Measurements from ENCODE around the gene HOXC12.

HOXC12 gene

DNA sequence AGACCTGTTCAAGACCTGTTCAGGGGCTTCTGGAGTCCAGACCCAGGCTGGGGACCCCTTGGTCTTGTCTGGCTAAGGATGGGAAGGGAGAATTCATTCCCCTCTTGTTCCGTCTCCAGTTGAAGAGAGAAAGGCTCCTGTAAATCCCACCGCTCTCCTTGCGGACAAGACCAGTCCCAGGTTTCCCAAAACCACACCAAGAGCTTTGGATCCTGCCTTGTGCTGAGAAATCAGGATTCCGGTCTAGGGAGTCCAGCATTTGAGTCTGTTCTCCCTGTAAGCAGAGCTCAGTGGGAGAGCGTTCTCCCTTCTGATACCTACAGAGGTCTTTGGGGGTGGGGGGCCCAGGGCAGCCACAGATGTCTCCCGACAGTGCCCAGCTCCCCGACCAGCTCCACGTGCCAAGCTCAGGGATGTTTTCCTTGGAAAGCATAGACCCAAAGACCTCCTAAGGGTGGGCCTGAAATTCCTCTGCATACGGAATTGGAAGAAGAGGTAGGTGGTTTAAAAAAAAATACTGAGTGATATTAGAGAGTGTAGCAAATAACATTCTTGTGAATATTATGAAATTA is 14.2 kb upstream of the HOXC12 start:
- DNase-seq (ENCODE audit: low read depth, low spot score): no peak

DNA sequence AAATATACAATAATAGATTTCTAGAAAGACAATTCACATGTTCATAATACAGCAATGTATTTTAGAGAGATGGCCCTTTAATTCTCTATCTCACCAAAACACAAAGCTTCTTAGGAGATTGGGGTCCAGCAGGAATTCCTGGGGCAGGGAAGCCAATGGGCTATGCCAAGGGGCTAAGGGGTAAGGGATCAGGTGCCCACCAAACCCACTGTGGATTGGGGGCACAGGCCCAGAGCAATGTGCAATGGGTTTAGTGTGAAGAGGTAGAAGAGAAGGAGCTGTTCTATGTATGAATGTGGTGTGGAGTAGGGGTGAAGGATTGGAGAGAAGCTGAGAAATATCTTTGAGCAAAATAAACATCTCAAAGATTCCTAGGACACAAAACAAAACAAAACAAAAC is 13.5 kb upstream of the HOXC12 start:
- DNase-seq (ENCODE audit: low read depth, low spot score): no peak

DNA sequence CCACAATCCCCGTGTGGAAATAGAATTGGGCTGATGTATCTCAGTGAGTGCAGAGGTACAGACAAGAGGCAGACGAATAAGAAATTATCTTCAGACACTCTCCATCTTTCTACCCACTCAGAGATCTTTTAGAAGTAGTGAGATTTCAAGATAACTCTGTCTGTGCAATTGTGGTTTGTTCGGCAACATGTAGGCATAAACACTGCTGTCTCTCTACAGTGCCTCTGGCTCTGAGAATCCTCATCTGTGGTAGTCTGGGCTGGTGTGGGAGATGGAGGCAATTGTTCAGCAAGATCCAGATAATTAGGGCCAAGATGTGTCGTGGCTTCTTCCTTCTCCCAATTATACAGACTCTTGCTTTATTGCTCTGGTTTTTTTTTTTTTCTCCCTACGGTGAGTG is 13.0 kb upstream of the HOXC12 start:
- no peak for DNase-seq (ENCODE audit: low read depth, low spot score)

DNA sequence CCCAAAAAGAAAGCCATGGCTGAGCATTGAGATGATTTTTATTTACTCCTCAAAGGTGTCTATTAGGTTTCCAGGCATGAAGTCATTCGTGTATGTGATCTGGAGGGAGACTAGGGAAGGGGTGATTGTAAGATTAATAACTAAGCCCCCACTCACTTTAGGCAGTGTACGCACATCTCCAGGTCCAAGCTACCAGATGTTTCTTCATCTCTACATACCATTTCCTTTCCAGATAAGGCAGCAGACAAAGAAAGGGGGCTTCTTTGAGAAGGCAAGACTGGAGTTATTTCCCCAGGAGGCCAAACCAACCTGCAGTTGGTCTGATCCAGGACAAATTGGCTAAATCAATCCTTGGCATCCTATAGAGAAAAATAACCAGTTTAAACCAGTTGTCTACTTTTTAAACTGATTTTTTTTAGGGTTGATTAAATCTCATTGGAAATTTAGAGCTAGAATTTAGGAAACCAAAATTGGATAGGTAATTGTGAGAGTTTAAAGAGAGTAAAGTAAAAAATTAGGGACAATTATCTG is 12.2 kb upstream of the HOXC12 start:
- DNase-seq (ENCODE audit: low read depth, low spot score): no peak

DNA sequence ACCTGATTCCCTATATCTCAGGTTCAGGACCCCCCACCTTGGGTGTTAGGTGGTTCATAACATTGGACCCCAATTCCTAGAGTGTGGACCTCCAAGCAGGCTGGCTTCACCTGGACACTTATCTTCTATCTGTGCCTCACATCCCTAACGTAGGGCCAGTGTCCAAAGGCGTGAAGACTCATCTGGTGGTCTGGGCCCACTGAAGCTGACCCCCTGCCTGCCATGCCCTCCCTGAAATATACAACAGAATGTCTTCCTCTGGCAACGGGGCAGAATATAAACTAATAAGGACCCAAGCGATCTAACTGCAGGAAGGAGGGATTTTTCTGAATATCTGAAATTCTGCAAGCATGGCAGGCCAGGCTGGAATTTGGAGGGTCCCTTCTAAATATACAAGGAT is 10.5 kb upstream of the HOXC12 start:
- DNase-seq (ENCODE audit: low read depth, low spot score): no peak

DNA sequence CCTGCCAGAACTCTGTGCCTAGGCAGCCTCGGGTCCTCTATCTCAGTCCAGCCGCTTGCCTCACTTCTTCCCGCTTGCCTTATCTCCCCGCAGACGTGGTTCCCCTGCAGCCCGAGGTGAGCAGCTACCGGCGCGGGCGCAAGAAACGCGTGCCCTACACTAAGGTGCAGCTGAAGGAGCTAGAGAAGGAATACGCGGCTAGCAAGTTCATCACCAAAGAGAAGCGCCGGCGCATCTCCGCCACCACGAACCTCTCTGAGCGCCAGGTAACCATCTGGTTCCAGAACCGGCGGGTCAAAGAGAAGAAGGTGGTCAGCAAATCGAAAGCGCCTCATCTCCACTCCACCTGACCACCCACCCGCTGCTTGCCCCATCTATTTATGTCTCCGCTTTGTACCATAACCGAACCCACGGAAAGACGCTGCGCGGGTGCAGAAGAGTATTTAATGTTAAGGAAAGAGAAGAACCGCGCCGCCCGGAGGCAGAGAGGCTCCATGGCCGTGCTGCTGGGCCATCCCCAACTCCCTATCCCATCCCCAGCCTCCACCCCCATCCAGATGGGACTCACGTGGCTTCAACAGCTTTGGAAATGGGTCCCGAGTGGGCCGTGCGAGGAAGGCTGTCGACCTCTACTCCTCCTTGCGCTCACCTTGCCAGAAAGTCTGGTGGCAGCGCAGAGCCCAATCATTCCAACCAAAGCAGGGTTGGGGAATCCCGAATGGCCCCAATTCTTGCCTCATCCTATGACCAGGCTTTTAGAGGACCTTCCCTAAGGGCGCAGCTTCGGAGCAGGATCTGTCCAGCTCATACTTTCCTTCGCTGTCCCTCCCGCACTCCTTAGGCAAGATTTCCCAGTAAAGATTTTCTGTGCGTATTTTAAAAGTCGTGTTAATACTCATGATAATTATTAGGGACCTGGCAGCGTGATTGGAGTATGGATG is 9.5 kb upstream of the HOXC12 start:
- DNase-seq (ENCODE audit: low read depth, low spot score): no peak

DNA sequence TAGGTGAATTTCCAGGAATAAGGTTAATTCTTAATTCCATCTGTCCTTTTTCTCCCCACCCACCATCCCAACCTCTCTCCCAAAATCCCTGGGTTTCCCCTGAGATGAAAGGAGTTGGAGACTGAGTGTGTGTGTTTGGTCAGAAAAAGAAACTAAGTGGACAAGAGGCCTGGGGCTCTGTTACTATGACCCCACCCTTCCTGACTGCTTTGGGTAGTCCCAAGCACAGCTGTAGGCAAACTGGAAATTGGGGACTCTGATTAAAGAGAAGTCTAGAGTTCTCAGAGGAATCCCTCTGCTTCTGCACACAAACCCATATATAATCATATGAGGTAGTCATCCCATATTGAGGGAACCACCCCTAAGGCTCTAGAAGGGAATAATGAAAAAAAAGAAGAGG is 7.0 kb upstream of the HOXC12 start:
- no peak for DNase-seq (ENCODE audit: low read depth, low spot score)

DNA sequence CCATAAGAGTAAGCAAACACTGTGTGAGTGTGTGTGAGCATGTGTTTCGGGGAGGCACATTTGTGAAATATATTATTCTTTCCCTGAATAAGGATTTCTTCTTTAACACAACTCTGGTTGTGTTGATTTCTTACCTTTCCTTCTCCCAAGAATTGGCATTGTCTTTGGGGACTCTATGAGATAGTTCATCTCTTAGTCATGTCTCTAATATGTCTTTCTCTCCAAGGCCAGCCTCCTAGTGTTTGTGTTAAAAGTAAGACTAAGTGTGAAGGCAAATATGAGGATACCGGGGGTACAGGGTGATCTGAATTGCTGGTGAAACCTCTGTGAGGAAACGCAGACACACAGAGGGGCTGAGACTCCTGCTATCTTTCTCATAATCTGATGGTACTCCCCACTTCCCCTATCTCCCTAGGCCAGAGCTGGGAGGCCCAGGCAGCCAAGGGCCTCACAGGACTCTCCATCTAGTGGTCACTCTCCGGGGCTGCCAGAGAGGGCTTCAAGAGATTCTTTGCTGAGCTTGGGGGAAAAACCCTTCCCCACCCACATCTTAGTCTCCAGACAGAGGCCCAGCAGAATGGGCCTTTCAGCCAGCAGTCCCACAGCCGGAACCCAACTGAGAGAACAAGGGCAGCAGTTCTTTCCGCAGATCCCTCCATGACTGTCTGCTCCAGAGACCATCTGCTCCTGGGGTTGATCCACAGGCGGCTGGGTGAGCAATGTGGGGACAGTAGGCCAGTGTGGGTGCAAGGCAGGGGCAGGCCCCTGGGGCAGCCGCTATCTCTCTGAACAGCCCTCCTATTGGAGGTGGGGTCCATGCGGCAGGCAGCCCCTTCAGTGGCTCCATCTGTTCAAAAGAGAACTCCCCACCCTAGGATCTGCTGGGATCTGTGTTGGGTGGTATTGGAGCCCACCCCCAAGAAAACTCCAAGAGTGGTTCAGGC is 5.8 kb upstream of the HOXC12 start:
- no peak for DNase-seq (ENCODE audit: low read depth, low spot score)

DNA sequence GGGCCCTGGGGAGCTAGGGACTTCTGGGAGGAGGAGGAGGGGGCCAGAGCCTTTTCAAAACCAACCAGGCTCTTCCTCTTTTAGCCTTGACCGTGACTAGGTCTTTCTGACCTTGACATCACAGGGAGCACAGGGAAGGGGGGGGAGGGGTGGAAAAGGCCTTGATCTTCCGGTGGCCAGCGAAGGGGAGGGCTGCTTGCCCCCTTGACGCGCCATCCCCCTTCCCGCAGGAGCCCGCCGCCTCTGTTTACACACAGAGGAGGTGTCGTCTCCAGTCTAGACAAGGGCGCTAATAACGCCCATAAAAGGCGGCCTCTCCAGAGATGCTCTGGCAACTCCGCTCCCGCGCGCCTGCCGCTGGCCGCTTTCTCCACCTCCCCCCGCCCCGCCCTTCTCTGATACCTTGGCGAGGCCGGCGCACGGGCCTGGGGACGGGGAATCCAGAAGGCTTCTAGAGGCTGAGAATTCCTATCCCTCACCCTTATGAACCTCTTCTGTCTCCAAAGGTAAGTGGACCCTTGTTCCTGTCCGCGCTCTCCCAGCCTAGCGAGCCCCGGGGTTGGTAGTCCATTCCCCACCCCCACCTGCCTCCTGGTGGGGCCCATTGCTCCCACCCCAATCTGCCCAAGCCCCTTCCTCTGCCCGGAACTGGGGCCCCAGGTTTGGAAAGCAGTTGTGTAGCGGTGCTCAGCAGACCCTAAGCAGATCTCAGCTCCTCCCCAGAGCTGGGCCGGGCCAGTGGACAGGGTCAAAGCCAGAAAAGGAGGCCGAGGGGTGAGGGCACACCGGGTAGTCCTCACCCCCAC is 4.9 kb upstream of the HOXC12 start:
- DNase-seq (ENCODE audit: low read depth, low spot score): no peak

DNA sequence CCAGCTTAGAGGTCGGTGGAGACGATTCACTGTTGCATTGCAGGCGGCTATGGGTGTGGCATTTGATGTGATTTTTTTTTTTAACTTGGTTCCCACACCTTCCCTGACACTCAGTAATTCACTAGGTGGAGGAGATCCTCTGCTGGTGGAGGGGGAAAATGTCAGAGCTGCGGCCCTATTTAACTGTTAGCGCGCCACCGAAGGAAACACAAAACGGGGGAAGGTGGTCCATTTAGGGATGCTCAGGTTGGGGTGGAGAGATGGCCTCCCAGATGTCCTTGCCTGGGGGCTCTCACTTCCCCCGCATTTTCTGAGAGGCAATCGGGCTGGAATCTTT is 4.3 kb upstream of the HOXC12 start:
- DNase-seq (ENCODE audit: low read depth, low spot score): no peak

DNA sequence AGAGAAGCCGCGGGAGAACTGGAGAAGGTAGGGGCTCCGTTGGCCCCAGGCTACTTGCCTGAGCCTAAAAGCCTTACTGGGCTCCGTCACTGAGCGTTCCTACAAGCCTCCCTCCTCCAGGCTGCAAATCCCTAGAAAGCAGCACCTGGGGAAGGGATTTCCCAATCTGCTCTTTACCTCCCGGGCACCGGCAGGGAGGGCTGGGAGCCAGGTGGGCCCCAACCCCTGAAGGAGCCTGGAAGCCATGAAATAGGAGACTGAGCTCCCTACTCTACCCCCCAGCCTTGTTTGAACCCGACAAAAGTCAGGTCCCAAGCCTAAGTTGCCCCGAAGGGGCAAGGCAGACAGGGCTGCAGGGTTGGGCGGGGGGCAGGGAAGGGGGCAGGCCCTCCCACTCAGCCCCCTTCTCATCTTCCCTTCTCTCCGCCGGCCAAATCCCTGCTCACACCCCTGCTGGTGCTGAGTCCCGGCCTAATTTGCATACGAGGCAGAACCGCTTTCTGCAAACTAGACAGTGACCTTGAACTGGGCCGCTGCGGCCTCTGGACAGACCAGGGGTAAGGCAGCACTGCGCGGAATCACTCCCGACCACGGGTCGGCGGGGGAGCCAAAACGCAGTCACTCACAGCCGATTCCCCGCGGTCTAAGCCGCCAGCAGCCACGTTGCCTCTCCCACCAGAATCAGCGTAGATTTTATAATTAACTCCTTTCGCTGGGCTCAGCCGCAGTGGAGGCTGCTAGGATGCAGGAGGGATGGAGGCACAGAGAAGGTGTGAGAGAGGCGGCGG is 3.7 kb upstream of the HOXC12 start:
- DNase-seq (ENCODE audit: low read depth, low spot score): no peak

DNA sequence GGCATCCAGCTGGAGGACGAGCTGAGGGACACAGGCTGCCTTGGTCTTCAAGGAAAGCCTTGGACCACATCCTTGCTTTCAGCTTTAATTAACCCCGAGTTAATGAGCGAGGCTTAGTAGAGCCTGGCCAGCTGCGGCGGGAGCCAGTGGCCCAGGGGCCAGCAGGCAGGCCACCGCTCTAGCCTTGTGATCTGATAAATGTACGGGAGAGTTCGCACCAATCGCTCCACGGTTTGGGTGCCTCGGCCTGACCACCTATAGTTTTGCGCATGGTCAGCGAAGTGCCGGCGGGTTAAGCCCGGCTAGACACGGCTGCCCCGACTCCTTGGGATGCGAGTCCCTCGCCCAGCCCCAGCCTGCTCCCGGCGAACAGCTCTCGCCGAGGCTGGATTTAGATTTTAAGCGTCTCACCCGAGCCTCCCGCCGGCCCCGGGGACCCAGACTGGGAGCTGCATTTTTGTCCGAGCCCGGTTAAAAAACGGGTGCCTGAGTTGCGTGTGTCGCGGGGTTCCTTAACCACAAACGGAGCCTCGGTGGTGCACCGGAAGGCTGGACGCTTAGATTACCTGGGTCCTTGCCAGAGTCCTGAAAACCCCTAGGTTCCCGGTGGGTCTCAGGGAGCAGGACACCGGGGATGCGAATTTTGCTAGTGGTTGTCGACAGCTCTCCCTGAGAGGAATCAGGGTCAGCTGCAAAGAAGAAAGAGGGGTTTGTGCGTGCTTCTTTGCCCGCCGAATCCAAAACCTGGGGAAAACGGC is 2.9 kb upstream of the HOXC12 start:
- no peak for DNase-seq (ENCODE audit: low read depth, low spot score)

DNA sequence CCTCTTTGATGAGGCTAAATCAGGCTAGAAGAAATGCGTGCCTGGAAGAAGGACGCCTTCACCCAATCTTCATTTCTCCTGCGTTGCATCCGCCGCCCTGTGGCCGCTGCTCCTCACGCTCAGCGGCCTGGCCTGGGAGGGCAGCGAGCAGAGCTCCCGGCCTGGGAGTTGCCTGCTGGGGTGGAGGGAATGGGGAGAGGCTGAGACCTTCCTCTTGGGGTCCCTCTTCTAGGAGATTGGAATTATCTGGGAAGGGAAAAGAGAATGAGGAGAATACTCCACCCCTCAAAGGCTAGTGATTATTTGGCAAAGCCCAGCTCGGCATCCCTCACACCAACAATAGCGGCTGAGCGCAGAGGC is 2.4 kb upstream of the HOXC12 start:
- no peak for DNase-seq (ENCODE audit: low read depth, low spot score)

DNA sequence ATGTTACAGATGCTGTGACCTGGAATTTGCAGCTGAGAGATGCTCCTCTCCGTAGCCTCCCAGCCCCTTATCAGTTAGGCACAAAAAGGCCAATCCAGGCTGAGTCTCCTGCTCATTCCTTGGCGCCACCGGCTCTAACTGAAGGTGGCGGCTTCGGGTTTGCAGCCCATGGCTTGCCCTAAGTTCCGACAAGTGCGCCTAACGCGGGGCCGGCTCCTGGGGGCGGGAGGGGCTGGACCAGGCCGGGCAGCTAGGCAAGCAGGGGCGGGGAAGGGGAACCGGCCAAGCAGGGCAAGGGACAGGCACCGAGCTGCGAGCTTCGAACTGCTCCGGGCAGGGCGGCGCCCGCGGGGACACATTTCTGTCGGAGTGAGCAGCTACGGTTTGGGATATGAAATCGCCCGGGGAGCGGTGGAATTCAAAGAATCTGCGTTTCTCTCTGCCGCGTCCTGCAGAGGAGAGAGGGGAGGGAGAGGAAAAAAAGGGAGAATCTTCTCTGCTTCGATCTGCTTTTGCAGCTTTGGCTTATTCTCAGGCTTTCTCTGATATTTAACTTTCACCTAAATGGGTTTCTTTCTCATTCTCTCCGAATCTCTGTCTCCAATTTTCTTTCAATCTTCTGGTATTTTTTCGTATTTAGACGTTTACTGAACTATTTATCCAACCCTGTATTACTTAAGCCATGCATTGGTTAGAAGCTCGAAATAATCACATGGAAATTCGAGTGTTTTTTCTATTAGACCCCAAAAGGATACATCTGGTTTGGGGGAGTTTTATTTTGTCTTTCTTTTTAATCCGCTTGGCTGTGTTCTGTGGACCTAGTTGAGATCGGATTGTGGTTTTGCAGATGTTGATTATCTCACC is 1.6 kb upstream of the HOXC12 start:
- DNase-seq (ENCODE audit: low read depth, low spot score): no peak

DNA sequence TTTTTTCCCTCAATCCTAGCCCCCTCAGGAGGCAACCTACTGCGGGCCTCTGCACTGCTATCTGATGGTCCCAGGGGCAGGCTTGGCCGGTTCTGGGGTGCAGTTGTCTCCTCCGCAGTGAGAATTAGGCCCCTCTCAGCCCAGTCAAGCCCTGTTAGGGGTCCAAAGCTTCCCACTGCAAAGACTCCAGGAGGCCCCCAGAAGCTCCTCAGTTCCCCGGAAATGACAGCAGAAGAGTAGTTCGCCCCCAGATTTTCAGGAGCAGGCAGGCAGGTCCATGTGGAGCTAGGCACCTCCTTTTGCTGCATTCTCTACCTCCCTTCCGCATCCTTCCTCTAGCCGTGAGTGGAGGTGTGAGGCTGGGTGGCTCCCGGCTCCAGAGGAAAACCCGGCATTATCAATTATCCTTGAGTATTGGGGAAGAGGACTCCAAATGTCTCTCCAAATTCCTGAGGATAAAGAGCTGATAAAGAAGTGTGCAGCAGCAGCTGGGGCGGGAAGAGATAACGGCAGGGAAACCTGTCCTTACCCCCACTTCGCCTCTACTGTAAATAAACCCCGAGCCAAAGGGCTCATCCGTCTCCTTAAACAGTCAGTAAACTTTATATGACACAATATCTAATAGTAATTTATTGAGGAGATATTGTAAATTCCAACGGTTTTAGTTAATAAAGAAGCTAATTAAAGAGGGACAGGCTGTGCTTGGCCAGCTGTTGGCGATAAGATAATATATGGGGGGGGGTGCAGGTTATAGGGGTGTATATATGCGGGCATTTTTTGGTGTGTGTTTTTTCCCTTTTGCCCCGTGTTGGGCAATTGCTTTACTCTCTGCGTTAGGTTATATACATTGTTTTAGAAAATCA is 641 bp upstream of the HOXC12 start:
- no peak for DNase-seq (ENCODE audit: low read depth, low spot score)

DNA sequence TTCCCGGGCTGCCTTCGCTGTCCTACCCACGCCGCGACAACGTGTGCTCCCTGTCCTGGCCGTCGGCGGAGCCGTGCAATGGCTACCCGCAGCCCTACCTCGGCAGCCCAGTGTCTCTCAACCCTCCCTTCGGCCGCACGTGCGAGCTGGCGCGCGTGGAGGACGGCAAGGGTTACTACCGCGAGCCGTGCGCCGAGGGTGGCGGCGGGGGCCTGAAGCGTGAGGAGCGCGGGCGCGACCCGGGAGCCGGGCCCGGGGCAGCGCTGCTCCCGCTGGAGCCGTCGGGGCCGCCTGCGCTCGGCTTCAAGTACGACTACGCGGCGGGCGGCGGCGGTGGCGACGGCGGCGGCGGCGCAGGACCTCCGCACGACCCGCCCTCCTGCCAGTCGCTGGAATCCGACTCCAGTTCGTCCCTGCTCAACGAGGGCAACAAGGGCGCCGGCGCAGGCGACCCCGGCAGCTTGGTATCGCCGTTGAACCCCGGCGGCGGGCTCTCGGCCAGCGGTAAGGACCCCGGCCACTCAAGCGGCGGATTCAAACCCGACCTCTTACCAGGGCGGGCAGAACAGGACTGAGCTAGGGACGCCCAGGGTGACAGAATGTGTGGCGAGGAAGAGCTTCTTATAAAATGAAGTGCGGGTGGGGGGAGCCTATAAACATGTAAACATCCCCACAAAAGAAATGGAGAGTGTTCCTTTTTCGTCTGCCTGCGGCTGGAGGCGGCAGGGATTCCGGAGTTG is 503 bp downstream of the HOXC12 start:
- no peak for DNase-seq (ENCODE audit: low read depth, low spot score)

DNA sequence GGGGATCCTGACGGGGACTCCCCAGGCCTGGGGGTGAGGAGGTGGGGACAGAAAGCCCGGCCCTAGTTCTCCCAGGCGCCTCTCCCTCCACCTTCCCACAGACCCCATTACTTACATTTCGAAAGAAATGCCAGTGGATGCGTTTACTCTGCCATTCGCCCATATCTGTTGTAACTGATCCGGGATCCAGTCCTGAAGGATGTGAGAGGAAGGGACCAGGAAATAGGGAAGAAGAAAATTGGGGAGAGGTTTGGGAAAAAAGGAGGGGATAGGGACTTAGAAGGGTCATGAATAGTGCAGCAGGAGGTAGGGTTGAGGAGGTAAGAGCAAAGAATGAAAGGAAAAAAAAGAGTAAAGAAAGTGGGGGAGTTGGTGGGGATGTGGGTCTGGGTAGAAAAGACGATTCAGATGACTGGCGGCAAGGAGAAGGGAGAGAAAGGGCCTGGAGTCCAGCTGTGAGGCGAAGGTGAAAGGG is 1.1 kb downstream of the HOXC12 start:
- no peak for DNase-seq (ENCODE audit: low read depth, low spot score)

Data from brain pericyte (primary cell).